ENCODE measurements around the gene DDX27. TPM values are rescaled to one million over a fixed set of nuclear protein-coding genes. Genes with fewer than 3 reads are reported as not detected.

DDX27 gene
- total and polyA plus RNA-seq, 4 donors = 8.8 to 16.0 (median 13.0) TPM

DNA sequence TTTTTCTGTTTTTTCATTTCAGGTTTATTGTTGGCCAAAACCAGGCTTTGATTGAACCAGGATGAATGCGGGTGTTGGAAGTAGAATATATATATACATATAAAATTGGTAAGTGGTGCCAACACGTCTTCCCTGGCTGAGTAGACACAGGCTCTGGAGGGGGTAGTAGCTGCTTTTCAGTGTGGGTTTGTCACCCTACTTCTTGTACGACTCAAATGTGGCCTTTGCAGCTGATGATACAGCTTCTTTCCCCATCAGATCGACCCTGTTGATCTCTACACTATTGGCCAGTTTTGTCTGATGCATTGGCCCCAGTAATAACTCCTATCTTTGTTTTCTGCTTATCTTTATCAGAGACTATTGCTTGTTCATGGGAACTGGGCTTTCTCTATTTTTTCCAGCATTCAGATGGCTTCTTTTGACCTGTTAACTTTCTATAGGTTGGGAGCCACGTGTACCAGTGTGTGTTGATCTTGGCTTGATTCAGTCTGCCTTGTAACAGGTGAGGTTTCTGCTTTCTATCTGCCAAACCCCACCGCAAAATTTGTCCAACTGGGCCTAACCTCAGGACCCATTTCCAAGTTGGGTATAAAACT lies 61.3 kb downstream of the DDX27 start (continued):
- TF ChIP-seq, protein P1, sequence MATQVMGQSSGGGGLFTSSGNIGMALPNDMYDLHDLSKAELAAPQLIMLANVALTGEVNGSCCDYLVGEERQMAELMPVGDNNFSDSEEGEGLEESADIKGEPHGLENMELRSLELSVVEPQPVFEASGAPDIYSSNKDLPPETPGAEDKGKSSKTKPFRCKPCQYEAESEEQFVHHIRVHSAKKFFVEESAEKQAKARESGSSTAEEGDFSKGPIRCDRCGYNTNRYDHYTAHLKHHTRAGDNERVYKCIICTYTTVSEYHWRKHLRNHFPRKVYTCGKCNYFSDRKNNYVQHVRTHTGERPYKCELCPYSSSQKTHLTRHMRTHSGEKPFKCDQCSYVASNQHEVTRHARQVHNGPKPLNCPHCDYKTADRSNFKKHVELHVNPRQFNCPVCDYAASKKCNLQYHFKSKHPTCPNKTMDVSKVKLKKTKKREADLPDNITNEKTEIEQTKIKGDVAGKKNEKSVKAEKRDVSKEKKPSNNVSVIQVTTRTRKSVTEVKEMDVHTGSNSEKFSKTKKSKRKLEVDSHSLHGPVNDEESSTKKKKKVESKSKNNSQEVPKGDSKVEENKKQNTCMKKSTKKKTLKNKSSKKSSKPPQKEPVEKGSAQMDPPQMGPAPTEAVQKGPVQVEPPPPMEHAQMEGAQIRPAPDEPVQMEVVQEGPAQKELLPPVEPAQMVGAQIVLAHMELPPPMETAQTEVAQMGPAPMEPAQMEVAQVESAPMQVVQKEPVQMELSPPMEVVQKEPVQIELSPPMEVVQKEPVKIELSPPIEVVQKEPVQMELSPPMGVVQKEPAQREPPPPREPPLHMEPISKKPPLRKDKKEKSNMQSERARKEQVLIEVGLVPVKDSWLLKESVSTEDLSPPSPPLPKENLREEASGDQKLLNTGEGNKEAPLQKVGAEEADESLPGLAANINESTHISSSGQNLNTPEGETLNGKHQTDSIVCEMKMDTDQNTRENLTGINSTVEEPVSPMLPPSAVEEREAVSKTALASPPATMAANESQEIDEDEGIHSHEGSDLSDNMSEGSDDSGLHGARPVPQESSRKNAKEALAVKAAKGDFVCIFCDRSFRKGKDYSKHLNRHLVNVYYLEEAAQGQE (IDR thresholded peaks at IDR 0.05) = no peak
- TF ChIP-seq GABPA (IDR thresholded peaks at IDR 0.05 in 1 of 2, conservative IDR thresholded peaks at IDR 0.05 in 1 of 2) (no peak), EGR1 (IDR thresholded peaks at IDR 0.05; ENCODE audit: low read depth in 2 of 2) (no peak), TAF1 (conservative IDR thresholded peaks at IDR 0.05) (no peak)

DNA sequence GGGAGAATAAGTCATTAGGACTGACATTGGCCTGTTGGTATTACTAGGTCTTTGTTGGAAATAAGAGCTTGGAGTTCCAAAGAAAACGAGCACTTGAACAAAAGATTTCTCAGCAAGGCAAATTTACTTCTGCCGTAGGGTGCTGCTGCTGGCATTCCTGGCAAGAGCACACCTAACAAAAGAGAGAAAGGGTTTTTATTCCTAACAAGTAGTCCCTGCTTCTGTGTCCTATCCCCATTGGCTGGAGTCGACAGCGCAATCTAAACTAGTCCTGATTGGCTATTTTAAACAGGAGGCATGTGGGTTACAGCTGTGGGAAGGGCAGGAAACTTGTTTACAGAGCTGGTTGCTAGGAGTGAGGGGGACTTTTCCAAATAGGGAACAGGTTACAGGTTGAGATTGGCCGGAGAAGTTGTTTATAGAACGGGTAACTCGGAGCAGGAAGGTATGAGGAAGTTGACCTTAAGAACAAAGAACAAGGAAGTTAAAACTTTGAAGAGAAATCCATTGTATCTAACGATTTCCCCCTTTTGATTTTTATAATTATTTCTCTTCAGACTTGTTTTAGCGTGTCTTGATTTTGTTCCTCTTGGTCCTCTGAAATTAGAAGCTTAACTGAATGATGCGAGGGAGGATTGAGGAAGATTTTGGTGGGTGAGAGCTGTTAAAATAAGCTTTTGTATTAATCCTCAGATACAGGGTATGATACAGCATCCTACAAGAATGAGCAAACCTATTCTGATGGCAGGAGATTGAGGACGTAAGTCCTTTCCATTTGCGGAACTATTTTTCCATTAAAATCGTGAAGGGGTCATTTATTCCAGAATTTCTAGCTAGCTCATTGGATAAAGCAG lies 62.1 kb downstream of the DDX27 start:
- Histone ChIP-seq H3K9ac (ENCODE audit: low read depth in 1 of 2, low read length in 2 of 2) (no peak overlapping the region), H3K27me3 (ENCODE audit: control insufficient read depth in 4 of 4, insufficient read depth in 4 of 4, low read length in 3 of 4) (no peaks in the 10 kb centered on the region), H3K4me1 (ENCODE audit: control insufficient read depth in 4 of 4, insufficient read depth in 4 of 4, low read length in 3 of 4) (peaks cover 0 to 24% (median 12%) of the 10 kb centered on the region in 4 donors), H3K9me3 (ENCODE audit: control insufficient read depth in 4 of 4, low read length in 3 of 4) (peaks cover 6 to 20% (median 14%) of the 10 kb centered on the region in 4 donors), H3K4me3 (ENCODE audit: low read depth in 1 of 3, low read length in 3 of 3) (peak overlapping the region in 2 of 3 donors; percentile 8 to 21), H3K36me3 (ENCODE audit: control insufficient read depth in 4 of 4, insufficient read depth in 3 of 4, low read depth in 1 of 4, low read length in 3 of 4) (peaks cover 43 to 61% (median 59%) of the 10 kb centered on the region in 4 donors), H3K27ac (ENCODE audit: low read depth in 1 of 2, low read length in 2 of 2) (peak overlapping the region in 1 of 2 donors; percentile 21)
- WGBS = 68% methylated on average over 13 of the region's 13 CpGs
- DNase-seq (ENCODE audit: low spot score) = no peak
- TF ChIP-seq, protein P2, sequence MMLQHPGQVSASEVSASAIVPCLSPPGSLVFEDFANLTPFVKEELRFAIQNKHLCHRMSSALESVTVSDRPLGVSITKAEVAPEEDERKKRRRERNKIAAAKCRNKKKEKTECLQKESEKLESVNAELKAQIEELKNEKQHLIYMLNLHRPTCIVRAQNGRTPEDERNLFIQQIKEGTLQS (IDR thresholded peaks at IDR 0.05) = no peak
- peak in 1 of 2 donors; percentile 4 for TF ChIP-seq RXRA (IDR thresholded peaks at IDR 0.05)
- no peak for TF ChIP-seq JUND (IDR thresholded peaks at IDR 0.05)

DNA sequence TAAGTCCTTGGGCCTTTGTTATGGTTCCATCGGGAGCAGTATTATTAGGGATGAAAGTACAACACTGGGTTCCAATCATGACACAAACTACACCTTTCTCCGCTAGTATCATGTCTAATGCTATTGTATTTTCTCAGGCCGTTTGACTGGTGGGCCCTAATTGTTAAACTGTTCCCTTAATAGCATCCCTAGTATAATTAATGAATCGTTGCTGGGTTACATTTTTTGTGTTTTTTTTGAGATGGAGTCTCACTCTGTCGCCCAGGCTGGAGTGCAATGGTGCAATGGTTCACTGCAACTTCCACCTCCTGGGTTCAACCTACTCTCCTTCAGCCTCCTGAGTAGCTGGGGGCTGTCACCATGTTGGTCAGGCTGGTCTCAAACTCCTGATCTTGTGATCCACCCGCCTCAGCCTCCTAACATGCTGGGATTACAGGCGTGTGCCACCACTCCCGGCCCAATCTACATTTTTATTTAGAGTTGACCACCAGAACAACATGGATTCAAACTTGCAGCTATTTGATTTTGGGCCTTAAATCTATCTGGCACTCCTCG lies 62.8 kb downstream of the DDX27 start:
- no peak overlapping the region for H3K9ac ChIP-seq (ENCODE audit: low read depth in 1 of 2, low read length in 2 of 2)
- no peaks in the 10 kb centered on the region for H3K27me3 ChIP-seq (ENCODE audit: control insufficient read depth in 4 of 4, insufficient read depth in 4 of 4, low read length in 3 of 4)
- H3K27ac ChIP-seq (ENCODE audit: low read depth in 1 of 2, low read length in 2 of 2) = no peak overlapping the region
- H3K9me3 ChIP-seq (ENCODE audit: control insufficient read depth in 4 of 4, low read length in 3 of 4) = peaks cover 11 to 27% (median 17%) of the 10 kb centered on the region in 4 donors
- no peak for TF ChIP-seq JUND (IDR thresholded peaks at IDR 0.05)
- no peak for TF ChIP-seq YY1 (IDR thresholded peaks at IDR 0.05)
- TF ChIP-seq, protein P2 (IDR thresholded peaks at IDR 0.05) = no peak
- no peak for TF ChIP-seq HNF4G (IDR thresholded peaks at IDR 0.05)
- no peak for TF ChIP-seq SP1 (IDR thresholded peaks at IDR 0.05)
- no peak for TF ChIP-seq NR2F2 (IDR thresholded peaks at IDR 0.05)
- TF ChIP-seq EGR1 (IDR thresholded peaks at IDR 0.05; ENCODE audit: low read depth in 2 of 2) = no peak
- TF ChIP-seq, protein P3, sequence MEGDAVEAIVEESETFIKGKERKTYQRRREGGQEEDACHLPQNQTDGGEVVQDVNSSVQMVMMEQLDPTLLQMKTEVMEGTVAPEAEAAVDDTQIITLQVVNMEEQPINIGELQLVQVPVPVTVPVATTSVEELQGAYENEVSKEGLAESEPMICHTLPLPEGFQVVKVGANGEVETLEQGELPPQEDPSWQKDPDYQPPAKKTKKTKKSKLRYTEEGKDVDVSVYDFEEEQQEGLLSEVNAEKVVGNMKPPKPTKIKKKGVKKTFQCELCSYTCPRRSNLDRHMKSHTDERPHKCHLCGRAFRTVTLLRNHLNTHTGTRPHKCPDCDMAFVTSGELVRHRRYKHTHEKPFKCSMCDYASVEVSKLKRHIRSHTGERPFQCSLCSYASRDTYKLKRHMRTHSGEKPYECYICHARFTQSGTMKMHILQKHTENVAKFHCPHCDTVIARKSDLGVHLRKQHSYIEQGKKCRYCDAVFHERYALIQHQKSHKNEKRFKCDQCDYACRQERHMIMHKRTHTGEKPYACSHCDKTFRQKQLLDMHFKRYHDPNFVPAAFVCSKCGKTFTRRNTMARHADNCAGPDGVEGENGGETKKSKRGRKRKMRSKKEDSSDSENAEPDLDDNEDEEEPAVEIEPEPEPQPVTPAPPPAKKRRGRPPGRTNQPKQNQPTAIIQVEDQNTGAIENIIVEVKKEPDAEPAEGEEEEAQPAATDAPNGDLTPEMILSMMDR (IDR thresholded peaks at IDR 0.05; ENCODE audit: low read depth, low read length, missing input control) = no peak
- TF ChIP-seq FOXA2 (IDR thresholded peaks at IDR 0.05) = no peak
- TF ChIP-seq, protein P1 (IDR thresholded peaks at IDR 0.05) = no peak
- TF ChIP-seq HNF4A (conservative IDR thresholded peaks at IDR 0.05) = no peak
- TF ChIP-seq, protein P4, sequence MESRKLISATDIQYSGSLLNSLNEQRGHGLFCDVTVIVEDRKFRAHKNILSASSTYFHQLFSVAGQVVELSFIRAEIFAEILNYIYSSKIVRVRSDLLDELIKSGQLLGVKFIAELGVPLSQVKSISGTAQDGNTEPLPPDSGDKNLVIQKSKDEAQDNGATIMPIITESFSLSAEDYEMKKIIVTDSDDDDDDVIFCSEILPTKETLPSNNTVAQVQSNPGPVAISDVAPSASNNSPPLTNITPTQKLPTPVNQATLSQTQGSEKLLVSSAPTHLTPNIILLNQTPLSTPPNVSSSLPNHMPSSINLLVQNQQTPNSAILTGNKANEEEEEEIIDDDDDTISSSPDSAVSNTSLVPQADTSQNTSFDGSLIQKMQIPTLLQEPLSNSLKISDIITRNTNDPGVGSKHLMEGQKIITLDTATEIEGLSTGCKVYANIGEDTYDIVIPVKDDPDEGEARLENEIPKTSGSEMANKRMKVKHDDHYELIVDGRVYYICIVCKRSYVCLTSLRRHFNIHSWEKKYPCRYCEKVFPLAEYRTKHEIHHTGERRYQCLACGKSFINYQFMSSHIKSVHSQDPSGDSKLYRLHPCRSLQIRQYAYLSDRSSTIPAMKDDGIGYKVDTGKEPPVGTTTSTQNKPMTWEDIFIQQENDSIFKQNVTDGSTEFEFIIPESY (IDR thresholded peaks at IDR 0.05) = no peak
- no peak for TF ChIP-seq RXRA (IDR thresholded peaks at IDR 0.05)
- no peak for TF ChIP-seq TAF1 (conservative IDR thresholded peaks at IDR 0.05)
- no peak for DNase-seq (ENCODE audit: low spot score)
- peaks cover 46 to 68% (median 66%) of the 10 kb centered on the region in 4 donors for H3K36me3 ChIP-seq (ENCODE audit: control insufficient read depth in 4 of 4, insufficient read depth in 3 of 4, low read depth in 1 of 4, low read length in 3 of 4)
- peaks cover 0 to 17% (median 6%) of the 10 kb centered on the region in 4 donors for H3K4me1 ChIP-seq (ENCODE audit: control insufficient read depth in 4 of 4, insufficient read depth in 4 of 4, low read length in 3 of 4)
- H3K4me3 ChIP-seq (ENCODE audit: low read depth in 1 of 3, low read length in 3 of 3) = no peak overlapping the region
- 85% methylated on average over 9 of the region's 9 CpGs for WGBS
